ENCODE results near the gene PRSS33. TPM values are rescaled to one million over a fixed set of nuclear protein-coding genes. Genes with fewer than 3 reads are reported as not detected.

Gene PRSS33
- total RNA-seq, 2 experiments from 2014 or later, result not detected

GRCh38 chr16:2751577-2752034 lies 35.8 kb downstream of the PRSS33 start:
- ATAC-seq, result no peak
- Mint-ChIP-seq H3K27ac (peak overlapping the region; percentile 100), H3K9me3 (ENCODE audit: low read depth) (no peaks in the 10 kb centered on the region), H3K27me3 (no peaks in the 10 kb centered on the region), H3K4me3 (peak overlapping the region; percentile 89), H3K36me3 (peaks cover 33% of the 10 kb centered on the region), H3K4me1 (peaks cover 53% of the 10 kb centered on the region)
- CTCF ChIA-PET, result interaction anchor here (1.3 to 3.1 kb wide), 4 partner anchors 26 to 160 kb away, joined by 3 to 7 read pairs (median 5); partner anchors contain the start of gene PRSS27
- DNase-seq, result no peak

GRCh38 chr16:2749936-2750335 lies 37.4 kb downstream of the PRSS33 start:
- H3K4me1 Mint-ChIP-seq, result peaks cover 39% of the 10 kb centered on the region
- DNase-seq, result no peak
- H3K36me3 Mint-ChIP-seq, result peaks cover 20% of the 10 kb centered on the region
- H3K27me3 Mint-ChIP-seq, result no peaks in the 10 kb centered on the region
- CTCF ChIA-PET, result interaction anchor here (1.0 kb wide), 1 partner anchor 119 kb away, joined by 3 read pairs; no protein-coding TSS in a partner anchor
- ATAC-seq, result no peak
- H3K27ac Mint-ChIP-seq, result peak overlapping the region; percentile 100
- no peaks in the 10 kb centered on the region for H3K9me3 Mint-ChIP-seq (ENCODE audit: low read depth)
- no peak overlapping the region for H3K4me3 Mint-ChIP-seq

- Mint-ChIP-seq H3K27ac (no peak overlapping the region), H3K9me3 (ENCODE audit: low read depth) (no peaks in the 10 kb centered on the region), H3K4me1 (peaks cover 34% of the 10 kb centered on the region), H3K27me3 (no peaks in the 10 kb centered on the region), H3K4me3 (no peak overlapping the region), H3K36me3 (peaks cover 15% of the 10 kb centered on the region)
- ATAC-seq, result no peak
- CTCF ChIA-PET, result no interaction called here
- no peak for DNase-seq
Observed at GRCh38 chr16:2749476-2749875, 37.9 kb downstream of the PRSS33 start.

- H3K9me3 Mint-ChIP-seq (ENCODE audit: low read depth), result no peaks in the 10 kb centered on the region
- DNase-seq (no peak), ATAC-seq (no peak)
- H3K4me1 Mint-ChIP-seq, result peaks cover 29% of the 10 kb centered on the region
- H3K27me3 Mint-ChIP-seq, result no peaks in the 10 kb centered on the region
- H3K27ac Mint-ChIP-seq, result no peak overlapping the region
- H3K36me3 Mint-ChIP-seq, result peaks cover 10% of the 10 kb centered on the region
- CTCF ChIA-PET, result no interaction called here
- no peak overlapping the region for H3K4me3 Mint-ChIP-seq
Observed at GRCh38 chr16:2748757-2749455, 38.5 kb downstream of the PRSS33 start.

GRCh38 chr16:2745961-2746360 lies 41.4 kb downstream of the PRSS33 start:
- no peak for ATAC-seq
- peaks cover 17% of the 10 kb centered on the region for H3K4me1 Mint-ChIP-seq
- H3K4me3 Mint-ChIP-seq, result no peak overlapping the region
- peaks cover 2% of the 10 kb centered on the region for H3K36me3 Mint-ChIP-seq
- CTCF ChIA-PET, result no interaction called here
- no peaks in the 10 kb centered on the region for H3K9me3 Mint-ChIP-seq (ENCODE audit: low read depth)
- no peaks in the 10 kb centered on the region for H3K27me3 Mint-ChIP-seq
- DNase-seq, result no peak
- no peak overlapping the region for H3K27ac Mint-ChIP-seq

- Mint-ChIP-seq H3K4me1 (peaks cover 11% of the 10 kb centered on the region), H3K9me3 (ENCODE audit: low read depth) (no peaks in the 10 kb centered on the region), H3K36me3 (peaks cover 2% of the 10 kb centered on the region), H3K27ac (no peak overlapping the region), H3K4me3 (no peak overlapping the region), H3K27me3 (no peaks in the 10 kb centered on the region)
- DNase-seq (no peak), ATAC-seq (no peak)
- CTCF ChIA-PET, result no interaction called here
Observed at GRCh38 chr16:2745116-2745890, 42.1 kb downstream of the PRSS33 start.

- CTCF ChIA-PET, result no interaction called here
- H3K4me3 Mint-ChIP-seq, result no peak overlapping the region
Observed at GRCh38 chr16:2744711-2745110, 42.6 kb downstream of the PRSS33 start.

GRCh38 chr16:2743007-2743810 lies 44.2 kb downstream of the PRSS33 start:
- DNase-seq, result no peak
- CTCF ChIA-PET, result no interaction called here
- Mint-ChIP-seq H3K4me3 (no peak overlapping the region), H3K27me3 (no peaks in the 10 kb centered on the region), H3K9me3 (ENCODE audit: low read depth) (no peaks in the 10 kb centered on the region), H3K4me1 (peaks cover 8% of the 10 kb centered on the region), H3K36me3 (no peaks in the 10 kb centered on the region), H3K27ac (no peak overlapping the region)
- ATAC-seq, result no peak

More at GRCh38 chr16:2744711-2745110, 42.6 kb downstream of the PRSS33 start:
- H3K36me3 Mint-ChIP-seq, result peaks cover 2% of the 10 kb centered on the region
- no peak overlapping the region for H3K27ac Mint-ChIP-seq
- ATAC-seq (no peak), DNase-seq (no peak)
- H3K9me3 Mint-ChIP-seq (ENCODE audit: low read depth), result no peaks in the 10 kb centered on the region
- H3K4me1 Mint-ChIP-seq, result peaks cover 6% of the 10 kb centered on the region
- H3K27me3 Mint-ChIP-seq, result no peaks in the 10 kb centered on the region

GRCh38 chr16:2742323-2743006 lies 44.9 kb downstream of the PRSS33 start:
- Mint-ChIP-seq H3K4me3 (no peak overlapping the region), H3K4me1 (peaks cover 8% of the 10 kb centered on the region), H3K27me3 (no peaks in the 10 kb centered on the region), H3K9me3 (ENCODE audit: low read depth) (no peaks in the 10 kb centered on the region), H3K36me3 (no peaks in the 10 kb centered on the region), H3K27ac (no peak overlapping the region)
- ATAC-seq (no peak), DNase-seq (no peak)
- CTCF ChIA-PET, result no interaction called here

- CTCF ChIA-PET, result no interaction called here
- H3K27me3 Mint-ChIP-seq, result no peaks in the 10 kb centered on the region
- DNase-seq (no peak), ATAC-seq (no peak)
- H3K4me3 Mint-ChIP-seq, result no peak overlapping the region
- no peak overlapping the region for H3K27ac Mint-ChIP-seq
- no peaks in the 10 kb centered on the region for H3K9me3 Mint-ChIP-seq (ENCODE audit: low read depth)
- no peaks in the 10 kb centered on the region for H3K36me3 Mint-ChIP-seq
- H3K4me1 Mint-ChIP-seq, result peaks cover 8% of the 10 kb centered on the region
Observed at GRCh38 chr16:2741168-2741567, 46.2 kb downstream of the PRSS33 start.

- CTCF ChIA-PET, result no interaction called here
Observed at GRCh38 chr16:2740476-2740875, 46.9 kb downstream of the PRSS33 start.

GRCh38 chr16:2739625-2740430 lies 47.5 kb downstream of the PRSS33 start:
- no peak overlapping the region for H3K4me3 Mint-ChIP-seq

More at GRCh38 chr16:2740476-2740875, 46.9 kb downstream of the PRSS33 start:
- Mint-ChIP-seq H3K36me3 (no peaks in the 10 kb centered on the region), H3K27me3 (no peaks in the 10 kb centered on the region), H3K4me3 (no peak overlapping the region), H3K4me1 (peaks cover 8% of the 10 kb centered on the region), H3K9me3 (ENCODE audit: low read depth) (no peaks in the 10 kb centered on the region), H3K27ac (no peak overlapping the region)
- DNase-seq, result no peak
- no peak for ATAC-seq

More at GRCh38 chr16:2739625-2740430, 47.5 kb downstream of the PRSS33 start:
- H3K27ac Mint-ChIP-seq, result no peak overlapping the region
- ATAC-seq (peak; percentile 87), DNase-seq (peak; percentile 55)
- H3K27me3 Mint-ChIP-seq, result no peaks in the 10 kb centered on the region
- no peaks in the 10 kb centered on the region for H3K36me3 Mint-ChIP-seq
- CTCF ChIA-PET, result no interaction called here
- peaks cover 12% of the 10 kb centered on the region for H3K4me1 Mint-ChIP-seq
- no peaks in the 10 kb centered on the region for H3K9me3 Mint-ChIP-seq (ENCODE audit: low read depth)
